IMR-90 (cell line): ENCODE data around the gene INTS11. TPM values are rescaled to one million over a fixed set of nuclear protein-coding genes. Genes with fewer than 3 reads are reported as not detected.

Experiments used
- ATAC-seq: fragments of 200-7000 bp; cut with Tn5 transposase; 2 replicates; pipeline ENCODE4 v1.9.1; 2020; ENCODE audit warnings: low read depth, mild to moderate bottlenecking, moderate library complexity
- BruUV-seq: library from RNA; stranded (reverse); fragments of 400-500 nt; replicated peaks from 2 replicates; lab custom pipeline; 2021; lab: Mats Ljungman, UMichigan
- CTCF ChIA-PET: fragments of 300-600 bp; formaldehyde crosslinking; extraction: SDS; loops from one replicate; lab custom pipeline; 2021; ENCODE audit warnings: antibody characterized with exemption; lab: Yijun Ruan, JAX
- POLR2A ChIA-PET: fragments of 300-600 bp; sonication (Branson Sonifier 250); formaldehyde crosslinking; loops from one replicate; lab custom pipeline; 2022; ENCODE audit warnings: antibody characterized with exemption; ENCODE audit not compliant: unreplicated experiment; lab: Charles Lee
- DNase-seq: peaks from one replicate; pipeline ENCODE4 v3.0.0; 2013
- H2AFZ ChIP-seq: replicated peaks from 2 replicates; pipeline ENCODE3; 2013; ENCODE audit warnings: low read length, mild to moderate bottlenecking; ENCODE audit not compliant: poor library complexity
- H2AK5ac ChIP-seq: 2 replicates; pipeline ENCODE4 v1.6.1; 2013; ENCODE audit warnings: low read depth, low read length, inconsistent platforms
- H2AK9ac ChIP-seq: replicated peaks from 2 replicates; pipeline ENCODE3; 2013; ENCODE audit warnings: mild to moderate bottlenecking, low read depth, low read length, moderate library complexity; ENCODE audit not compliant: poor library complexity
- H2BK120ac ChIP-seq: 2 replicates; pipeline ENCODE4 v1.6.1; 2013; ENCODE audit warnings: low read depth, low read length, inconsistent platforms
- H2BK15ac ChIP-seq: 3 replicates; pipeline ENCODE4 v1.6.1; 2013; ENCODE audit warnings: low read depth, low read length, inconsistent platforms
- H2BK20ac ChIP-seq: 2 replicates; pipeline ENCODE4 v1.6.1; 2013; ENCODE audit warnings: low read depth, mild to moderate bottlenecking, inconsistent platforms, low read length, moderate library complexity
- H2BK5ac ChIP-seq: 2 replicates; pipeline ENCODE4 v1.6.1; 2013; ENCODE audit warnings: mild to moderate bottlenecking, low read depth, low read length, inconsistent platforms; ENCODE audit not compliant: poor library complexity, severe bottlenecking
- H3K14ac ChIP-seq: replicated peaks from 2 replicates; pipeline ENCODE4 v1.6.1; 2013; ENCODE audit warnings: low read depth, low read length, inconsistent platforms
- H3K18ac ChIP-seq: 2 replicates; pipeline ENCODE4 v1.6.1; 2013; ENCODE audit warnings: low read depth, low read length, control low read depth
- H3K23ac ChIP-seq: 2 replicates; pipeline ENCODE4 v1.6.1; 2013; ENCODE audit warnings: low read depth, low read length, inconsistent platforms
- H3K27ac ChIP-seq: 2 replicates; pipeline ENCODE4 v1.5.1; 2013; ENCODE audit warnings: mild to moderate bottlenecking, control low read depth, low read length; ENCODE audit not compliant: insufficient read depth
- H3K27me3 ChIP-seq: 2 replicates; pipeline ENCODE4 v1.6.1; 2013; ENCODE audit warnings: low read length; ENCODE audit not compliant: control insufficient read depth, insufficient read depth
- H3K36me3 ChIP-seq: 2 replicates; pipeline ENCODE4 v1.6.1; 2013; ENCODE audit warnings: low read length, mixed read lengths; ENCODE audit not compliant: control insufficient read depth, insufficient read depth
- H3K4ac ChIP-seq: 2 replicates; pipeline ENCODE4 v1.6.1; 2013; ENCODE audit warnings: low read depth, low read length, inconsistent platforms
- H3K4me1 ChIP-seq: 2 replicates; pipeline ENCODE4 v1.6.1; 2013; ENCODE audit warnings: low read length, mixed read lengths; ENCODE audit not compliant: control insufficient read depth, insufficient read depth
- H3K4me2 ChIP-seq: 2 replicates; pipeline ENCODE4 v1.6.1; 2013; ENCODE audit warnings: low read depth, mild to moderate bottlenecking, control low read depth, low read length, moderate library complexity
- H3K4me3 ChIP-seq: 2 replicates; pipeline ENCODE4 v1.5.1; 2013; ENCODE audit warnings: low read depth, mild to moderate bottlenecking, control low read depth, low read length, moderate library complexity; ENCODE audit not compliant: insufficient read depth
- H3K56ac ChIP-seq: 2 replicates; pipeline ENCODE4 v1.6.1; 2013; ENCODE audit warnings: low read length, inconsistent platforms; ENCODE audit not compliant: insufficient read depth; ENCODE audit errors: extremely low read depth
- H3K79me1 ChIP-seq, 2 experiments: 2 replicates each; pipeline ENCODE4 v1.6.1; 2013; ENCODE audit warnings: low read length in 2 of 2, inconsistent platforms in 1 of 2, low read depth in 1 of 2
- H3K9ac ChIP-seq: 2 replicates; pipeline ENCODE4 v1.6.1; 2013; ENCODE audit warnings: low read depth, low read length, control low read depth
- H3K9me1 ChIP-seq: 2 replicates; pipeline ENCODE4 v1.6.1; 2013; ENCODE audit warnings: low read length, inconsistent platforms; ENCODE audit not compliant: insufficient read depth
- H3K9me3 ChIP-seq: 2 replicates; pipeline ENCODE4 v1.6.1; 2013; ENCODE audit warnings: low read length; ENCODE audit not compliant: control insufficient read depth, insufficient read depth
- H4K20me1 ChIP-seq: 2 replicates; pipeline ENCODE4 v1.6.1; 2013; ENCODE audit warnings: low read length, inconsistent platforms; ENCODE audit not compliant: insufficient read depth
- H4K5ac ChIP-seq: 2 replicates; pipeline ENCODE4 v1.6.1; 2013; ENCODE audit warnings: mild to moderate bottlenecking, low read depth, low read length, control low read depth
- H4K8ac ChIP-seq, 2 experiments: 2 replicates each; pipeline ENCODE4 v1.6.1; 2013; ENCODE audit warnings: low read depth in 2 of 2, low read length in 2 of 2, control low read depth in 1 of 2, inconsistent platforms in 1 of 2
- H4K91ac ChIP-seq: 2 replicates; pipeline ENCODE4 v1.6.1; 2013; ENCODE audit warnings: low read depth, low read length, inconsistent platforms; ENCODE audit not compliant: insufficient read depth
- BHLHE40 ChIP-seq: fragments of 150-350 bp; IDR thresholded peaks from 2 replicates; pipeline ENCODE4 v1.6.1; 2016; ENCODE audit warnings: mild to moderate bottlenecking, low read depth, low read length
- CEBPB ChIP-seq: IDR thresholded peaks from 2 replicates; pipeline ENCODE4 v1.6.1; 2012; ENCODE audit warnings: low read depth, low read length, improper control_type of control experiment
- CHD1 ChIP-seq: IDR thresholded peaks from 2 replicates; pipeline ENCODE4 v1.6.1; 2012; ENCODE audit warnings: low read depth, low read length, improper control_type of control experiment
- FOS ChIP-seq: fragments of 150-350 bp; IDR thresholded peaks from 2 replicates; pipeline ENCODE4 v1.6.1; 2016; ENCODE audit warnings: low read depth, low read length
- MAFK ChIP-seq: IDR thresholded peaks from 2 replicates; pipeline ENCODE4 v1.6.1; 2012; ENCODE audit warnings: low read depth, low read length, improper control_type of control experiment
- MAZ ChIP-seq: IDR thresholded peaks from 2 replicates; pipeline ENCODE4 v1.6.1; 2012; ENCODE audit warnings: low read depth, mild to moderate bottlenecking, low read length, improper control_type of control experiment, moderate library complexity, borderline replicate concordance
- MXI1 ChIP-seq: IDR thresholded peaks from 2 replicates; pipeline ENCODE4 v1.6.1; 2012; ENCODE audit warnings: low read depth, mild to moderate bottlenecking, low read length, moderate library complexity, borderline replicate concordance
- NFE2L2 ChIP-seq: fragments of 150-350 bp; IDR thresholded peaks from 2 replicates; pipeline ENCODE4 v1.6.1; 2016; ENCODE audit warnings: low read depth, mild to moderate bottlenecking, low read length
- POLR2A ChIP-seq: IDR thresholded peaks from 2 replicates; pipeline ENCODE4 v1.6.1; 2012; ENCODE audit warnings: mild to moderate bottlenecking, low read depth, low read length
- RAD21 ChIP-seq: IDR thresholded peaks from 2 replicates; pipeline ENCODE4 v1.6.1; 2012; ENCODE audit warnings: low read length, improper control_type of control experiment
- RCOR1 ChIP-seq: IDR thresholded peaks from 2 replicates; pipeline ENCODE4 v1.6.1; 2012; ENCODE audit warnings: mild to moderate bottlenecking, low read length, improper control_type of control experiment; ENCODE audit not compliant: insufficient replicate concordance
- RFX5 ChIP-seq: IDR thresholded peaks from 2 replicates; pipeline ENCODE4 v1.8.0; 2012; ENCODE audit warnings: low read depth, mild to moderate bottlenecking, low read length, moderate library complexity
- SMC3 ChIP-seq: fragments of 150-350 bp; IDR thresholded peaks from 2 replicates; pipeline ENCODE4 v1.6.1; 2016; ENCODE audit warnings: low read depth, mild to moderate bottlenecking, antibody characterized with exemption, low read length, moderate library complexity
- WGBS, 2 experiments: methylation state at CpG; one replicate each; pipeline versions ENCODE4 v1.1.5 to v1.1.7; 2013; ENCODE audit warnings: missing lambda C conversion rate in 2 of 2; ENCODE audit not compliant: insufficient read length in 1 of 2; ENCODE audit errors: extremely low coverage in 2 of 2; 5-methylcytosine and 5-hydroxymethylcytosine counted together
- dilution Hi-C: fragments of 300-500 bp; cut with HindIII; formaldehyde crosslinking; loops from one replicate; pipeline ENCODE4 v1.14.3; 2018; ENCODE audit warnings: low sequenced_read_pairs; ENCODE audit not compliant: unreplicated experiment
- in situ Hi-C: fragments of 300-500 bp; cut with MboI; formaldehyde crosslinking; loops from 3 replicates; pipeline ENCODE4 v1.14.3; 2019; ENCODE audit warnings: low sequenced_read_pairs, inconsistent platforms, mixed read lengths
- intact Hi-C: fragments of 100-400 bp; cut with micrococcal nuclease; formaldehyde crosslinking; loops from 2 replicates; pipeline ENCODE4 v1.10.0; 2022
- polyA plus RNA-seq, 3 experiments: library from polyadenylated mRNA; depleted of rRNA; stranded (reverse); fragments of >200 nt; gene quantifications; 2 replicates each; pipeline ENCODE4 v1.2.3, GENCODE V29; 2012; ENCODE audit warnings: low replicate concordance in 1 of 3
- total RNA-seq: library from RNA; depleted of rRNA; stranded (reverse); fragments of >200 nt; gene quantifications from 2 replicates; pipeline ENCODE4 v1.2.3, GENCODE V29; 2012
- TF ChIP-seq, protein P1 (sequence below): fragments of 150-350 bp; IDR thresholded peaks from 2 replicates; pipeline ENCODE4 v1.6.1; 2017; ENCODE audit warnings: mild to moderate bottlenecking, antibody characterized with exemption, low read length, low read depth
- TF ChIP-seq, protein P2 (sequence below): conservative IDR thresholded peaks from 2 replicates; pipeline ENCODE4 v1.5.1; 2012; ENCODE audit warnings: mild to moderate bottlenecking, low read depth, low read length, improper control_type of control experiment
- TF ChIP-seq, protein P3 (sequence below): fragments of 150-350 bp; IDR thresholded peaks from 2 replicates; pipeline ENCODE4 v1.6.1; 2016; ENCODE audit warnings: low read depth, mild to moderate bottlenecking, low read length, moderate library complexity, borderline replicate concordance

Gene INTS11
- total and polyA plus RNA-seq, 2 of the 4 experiments (the other 2 are of a cell fraction) = 56.1 to 123 TPM

DNA sequence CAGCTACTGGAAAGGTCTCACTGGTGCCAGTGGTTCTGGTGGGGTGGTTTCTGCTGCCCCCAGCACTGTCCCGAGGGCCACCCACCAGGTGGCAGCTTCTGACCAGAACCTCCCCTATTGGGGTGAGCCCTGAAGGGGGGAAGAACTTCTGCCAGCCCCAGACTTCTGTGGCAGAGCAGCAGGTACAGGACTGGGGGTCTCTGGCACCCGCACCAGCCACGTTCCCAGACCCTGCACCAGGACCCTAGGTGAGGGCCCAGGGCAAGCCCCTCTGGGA lies 14.4 kb downstream of the INTS11 start:
- Histone ChIP-seq H3K4me1 (peaks cover 23% of the 10 kb centered on the region), H3K36me3 (peaks cover 50% of the 10 kb centered on the region), H2BK120ac (no peak overlapping the region), H3K9ac (no peak overlapping the region), H2BK20ac (no peak overlapping the region), H3K18ac (no peak overlapping the region), H3K4me2 (no peak overlapping the region), H4K8ac (no peak overlapping the region), H2BK15ac (no peak overlapping the region), H3K23ac (no peak overlapping the region), H3K79me1 (peaks cover 3 to 49% of the 10 kb centered on the region in 2 experiments), H3K4ac (no peak overlapping the region), H3K27me3 (no peaks in the 10 kb centered on the region), H4K91ac (no peak overlapping the region), H2AK9ac (peak overlapping the region; percentile 76), H2BK5ac (no peak overlapping the region), H2AFZ (no peak overlapping the region), H4K20me1 (peaks cover 51% of the 10 kb centered on the region), H3K9me3 (no peaks in the 10 kb centered on the region), H3K9me1 (peaks cover 3% of the 10 kb centered on the region), H3K14ac (no peak overlapping the region), H4K5ac (no peak overlapping the region), H2AK5ac (no peak overlapping the region), H3K27ac (no peak overlapping the region), H3K4me3 (no peak overlapping the region), H3K56ac (no peak overlapping the region)
- ATAC-seq (no peak), DNase-seq (no peak)
- no TSS peak for BruUV-seq
- ChIA-PET CTCF (no interaction called here), POLR2A (no interaction called here)
- in situ Hi-C loops (no loop called here), intact Hi-C loops (no loop called here), dilution Hi-C loops (no loop called here)
- TF ChIP-seq BHLHE40 = no peak
- TF ChIP-seq RAD21 = no peak
- TF ChIP-seq, protein P1, sequence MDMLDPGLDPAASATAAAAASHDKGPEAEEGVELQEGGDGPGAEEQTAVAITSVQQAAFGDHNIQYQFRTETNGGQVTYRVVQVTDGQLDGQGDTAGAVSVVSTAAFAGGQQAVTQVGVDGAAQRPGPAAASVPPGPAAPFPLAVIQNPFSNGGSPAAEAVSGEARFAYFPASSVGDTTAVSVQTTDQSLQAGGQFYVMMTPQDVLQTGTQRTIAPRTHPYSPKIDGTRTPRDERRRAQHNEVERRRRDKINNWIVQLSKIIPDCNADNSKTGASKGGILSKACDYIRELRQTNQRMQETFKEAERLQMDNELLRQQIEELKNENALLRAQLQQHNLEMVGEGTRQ = no peak
- TF ChIP-seq, protein P2, sequence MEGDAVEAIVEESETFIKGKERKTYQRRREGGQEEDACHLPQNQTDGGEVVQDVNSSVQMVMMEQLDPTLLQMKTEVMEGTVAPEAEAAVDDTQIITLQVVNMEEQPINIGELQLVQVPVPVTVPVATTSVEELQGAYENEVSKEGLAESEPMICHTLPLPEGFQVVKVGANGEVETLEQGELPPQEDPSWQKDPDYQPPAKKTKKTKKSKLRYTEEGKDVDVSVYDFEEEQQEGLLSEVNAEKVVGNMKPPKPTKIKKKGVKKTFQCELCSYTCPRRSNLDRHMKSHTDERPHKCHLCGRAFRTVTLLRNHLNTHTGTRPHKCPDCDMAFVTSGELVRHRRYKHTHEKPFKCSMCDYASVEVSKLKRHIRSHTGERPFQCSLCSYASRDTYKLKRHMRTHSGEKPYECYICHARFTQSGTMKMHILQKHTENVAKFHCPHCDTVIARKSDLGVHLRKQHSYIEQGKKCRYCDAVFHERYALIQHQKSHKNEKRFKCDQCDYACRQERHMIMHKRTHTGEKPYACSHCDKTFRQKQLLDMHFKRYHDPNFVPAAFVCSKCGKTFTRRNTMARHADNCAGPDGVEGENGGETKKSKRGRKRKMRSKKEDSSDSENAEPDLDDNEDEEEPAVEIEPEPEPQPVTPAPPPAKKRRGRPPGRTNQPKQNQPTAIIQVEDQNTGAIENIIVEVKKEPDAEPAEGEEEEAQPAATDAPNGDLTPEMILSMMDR = no peak
- TF ChIP-seq, protein P3, sequence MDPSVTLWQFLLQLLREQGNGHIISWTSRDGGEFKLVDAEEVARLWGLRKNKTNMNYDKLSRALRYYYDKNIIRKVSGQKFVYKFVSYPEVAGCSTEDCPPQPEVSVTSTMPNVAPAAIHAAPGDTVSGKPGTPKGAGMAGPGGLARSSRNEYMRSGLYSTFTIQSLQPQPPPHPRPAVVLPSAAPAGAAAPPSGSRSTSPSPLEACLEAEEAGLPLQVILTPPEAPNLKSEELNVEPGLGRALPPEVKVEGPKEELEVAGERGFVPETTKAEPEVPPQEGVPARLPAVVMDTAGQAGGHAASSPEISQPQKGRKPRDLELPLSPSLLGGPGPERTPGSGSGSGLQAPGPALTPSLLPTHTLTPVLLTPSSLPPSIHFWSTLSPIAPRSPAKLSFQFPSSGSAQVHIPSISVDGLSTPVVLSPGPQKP = no peak
- no peak for TF ChIP-seq RFX5
- no peak for TF ChIP-seq POLR2A
- no peak for TF ChIP-seq MAFK
- no peak for TF ChIP-seq MAZ
- TF ChIP-seq FOS = no peak
- no peak for TF ChIP-seq CHD1
- TF ChIP-seq NFE2L2 = no peak
- TF ChIP-seq RCOR1 = no peak
- TF ChIP-seq MXI1 = no peak
- no peak for TF ChIP-seq CEBPB
- TF ChIP-seq SMC3 = no peak
- WGBS, 2 experiments = 93% methylated on average over 2 of the region's 3 CpGs; no CpG with 5 or more reads in 1 of the 2 experiments
